OCI-LY7 (cell line): Measurements from ENCODE around the gene KCNJ12.

Experiments used
- CTCF ChIP-seq: fragments of 200-600 bp; sonication (generic); conservative IDR thresholded peaks from 2 replicates; pipeline ENCODE4 v1.5.1; 2014; ENCODE audit warnings: mild to moderate bottlenecking, antibody characterized with exemption, low read length, moderate library complexity, mixed read lengths
- EZH2phosphoT487 ChIP-seq: fragments of 200-600 bp; sonication (generic); IDR thresholded peaks from 2 replicates; pipeline ENCODE4 v1.6.1; 2018; ENCODE audit warnings: low read depth, borderline replicate concordance, mild to moderate bottlenecking, mixed run types, antibody characterized with exemption, low read length, moderate library complexity, mixed read lengths

GRCh38 chr17:21371511-21372081, 4.6 kb upstream of the KCNJ12 start:
- no peak for TF ChIP-seq CTCF
- no peak for TF ChIP-seq EZH2phosphoT487
